Sigmoid colon (tissue), 3 donors: ENCODE data around the gene ZNF865.

Source experiments
- POLR2A ChIP-seq, 2 donors: fragments of 450-650 bp; IDR thresholded peaks; one replicate each; pipeline ENCODE4 v1.6.1; 2016; ENCODE audit warnings: antibody characterized with exemption in 2 of 2, mild to moderate bottlenecking in 2 of 2, moderate library complexity in 2 of 2
- TF ChIP-seq, protein P1 (sequence below), 4 experiments: fragments of 450-650 bp in 3 of 4; fragments of 200-600 bp in 1 of 4; IDR thresholded peaks; one replicate each; pipeline ENCODE4 v1.5.1; 2016 to 2019; ENCODE audit warnings: antibody characterized with exemption in 4 of 4, mild to moderate bottlenecking in 3 of 4, moderate library complexity in 2 of 4

DNA sequence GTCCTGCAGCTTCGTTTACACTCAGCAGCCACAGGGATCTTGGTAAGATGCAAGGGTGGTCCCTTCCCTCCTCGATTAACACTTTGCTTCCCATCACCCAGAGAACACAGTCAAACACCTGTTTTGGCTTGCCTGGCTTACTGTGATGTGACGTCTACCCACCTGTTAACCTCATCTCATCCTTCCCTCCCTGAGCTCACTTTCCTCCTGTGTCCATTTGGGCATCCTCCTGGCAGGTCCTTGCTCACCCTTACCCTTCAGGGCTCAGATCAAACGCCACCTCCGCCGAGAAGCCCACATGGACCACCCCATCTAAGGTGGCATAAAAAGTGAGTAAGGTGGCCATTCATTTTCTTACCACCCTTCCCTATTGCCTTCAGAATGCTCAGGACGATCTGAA lies 15.3 kb upstream of the ZNF865 start:
- TF ChIP-seq, protein P1, sequence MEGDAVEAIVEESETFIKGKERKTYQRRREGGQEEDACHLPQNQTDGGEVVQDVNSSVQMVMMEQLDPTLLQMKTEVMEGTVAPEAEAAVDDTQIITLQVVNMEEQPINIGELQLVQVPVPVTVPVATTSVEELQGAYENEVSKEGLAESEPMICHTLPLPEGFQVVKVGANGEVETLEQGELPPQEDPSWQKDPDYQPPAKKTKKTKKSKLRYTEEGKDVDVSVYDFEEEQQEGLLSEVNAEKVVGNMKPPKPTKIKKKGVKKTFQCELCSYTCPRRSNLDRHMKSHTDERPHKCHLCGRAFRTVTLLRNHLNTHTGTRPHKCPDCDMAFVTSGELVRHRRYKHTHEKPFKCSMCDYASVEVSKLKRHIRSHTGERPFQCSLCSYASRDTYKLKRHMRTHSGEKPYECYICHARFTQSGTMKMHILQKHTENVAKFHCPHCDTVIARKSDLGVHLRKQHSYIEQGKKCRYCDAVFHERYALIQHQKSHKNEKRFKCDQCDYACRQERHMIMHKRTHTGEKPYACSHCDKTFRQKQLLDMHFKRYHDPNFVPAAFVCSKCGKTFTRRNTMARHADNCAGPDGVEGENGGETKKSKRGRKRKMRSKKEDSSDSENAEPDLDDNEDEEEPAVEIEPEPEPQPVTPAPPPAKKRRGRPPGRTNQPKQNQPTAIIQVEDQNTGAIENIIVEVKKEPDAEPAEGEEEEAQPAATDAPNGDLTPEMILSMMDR (IDR thresholded peaks at IDR 0.05) = no peak
- no peak for TF ChIP-seq POLR2A (IDR thresholded peaks at IDR 0.05)
